GM23338 (cell line): ENCODE results near the gene ZNF565. TPM values are rescaled to one million over a fixed set of nuclear protein-coding genes. Genes with fewer than 3 reads are reported as not detected.

Source experiments
- ATAC-seq: fragments of 200-7000 bp; cut with Tn5 transposase; 3 replicates; pipeline ENCODE4 v1.9.1; 2020
- DNase-seq: peaks from one replicate; pipeline ENCODE4 v3.0.0-alpha.2; 2015; ENCODE audit warnings: low spot score
- H2AFZ ChIP-seq: fragments of 200-600 bp; sonication (generic); 2 replicates; pipeline ENCODE4 v1.8.0; 2016; ENCODE audit warnings: antibody characterized with exemption, mild to moderate bottlenecking, moderate library complexity
- H3F3A ChIP-seq: fragments of 200-600 bp; sonication (generic); replicated peaks from 2 replicates; pipeline ENCODE4 v1.8.0; 2017; ENCODE audit warnings: antibody characterized with exemption, mixed run types, low read depth
- H3K27ac ChIP-seq: fragments of 200-600 bp; sonication (generic); 2 replicates; pipeline ENCODE4 v1.6.1; 2016; ENCODE audit warnings: low read depth
- H3K27me3 ChIP-seq: fragments of 200-600 bp; sonication (generic); 2 replicates; pipeline ENCODE4 v1.8.0; 2016; ENCODE audit warnings: mild to moderate bottlenecking, mixed run types, moderate library complexity; ENCODE audit not compliant: insufficient read depth
- H3K36me3 ChIP-seq: fragments of 200-600 bp; sonication (generic); 2 replicates; pipeline ENCODE4 v1.8.0; 2016; ENCODE audit warnings: mild to moderate bottlenecking; ENCODE audit not compliant: insufficient read depth
- H3K4me1 ChIP-seq: fragments of 200-600 bp; sonication (generic); 2 replicates; pipeline ENCODE4 v1.8.0; 2016; ENCODE audit warnings: mild to moderate bottlenecking, moderate library complexity; ENCODE audit not compliant: insufficient read depth
- H3K4me2 ChIP-seq: fragments of 200-600 bp; sonication (generic); 2 replicates; pipeline ENCODE4 v1.7.1; 2017; ENCODE audit warnings: mixed run types
- H3K4me3 ChIP-seq: fragments of 200-600 bp; sonication (generic); 2 replicates; pipeline ENCODE4 v1.6.1; 2016; ENCODE audit warnings: mixed run types
- H3K79me2 ChIP-seq: fragments of 200-600 bp; sonication (generic); replicated peaks from 2 replicates; pipeline ENCODE4 v1.8.0; 2017; ENCODE audit warnings: mild to moderate bottlenecking; ENCODE audit not compliant: insufficient read depth
- H3K9me2 ChIP-seq: fragments of 200-600 bp; sonication (generic); 2 replicates; pipeline ENCODE4 v1.8.0; 2017; ENCODE audit not compliant: insufficient read depth
- H4K20me1 ChIP-seq: fragments of 200-600 bp; sonication (generic); replicated peaks from 2 replicates; pipeline ENCODE4 v1.8.0; 2017; ENCODE audit warnings: mild to moderate bottlenecking; ENCODE audit not compliant: insufficient read depth
- H3K27ac Mint-ChIP-seq: 2 replicates; pipeline ENCODE4 v1.8.0; 2020; ENCODE audit warnings: inconsistent platforms, mild to moderate bottlenecking, moderate library complexity, mixed read lengths
- H3K27me3 Mint-ChIP-seq: 3 replicates; pipeline ENCODE4 v1.8.0; 2022; ENCODE audit warnings: low read depth, mild to moderate bottlenecking, moderate library complexity, mixed read lengths, inconsistent platforms; ENCODE audit not compliant: insufficient read depth, poor library complexity
- H3K36me3 Mint-ChIP-seq: 3 replicates; pipeline ENCODE4 v1.8.0; 2021; ENCODE audit warnings: low read depth, mild to moderate bottlenecking, inconsistent platforms, moderate library complexity, mixed read lengths
- H3K4me1 Mint-ChIP-seq: 3 replicates; pipeline ENCODE4 v1.8.0; 2020; ENCODE audit warnings: mild to moderate bottlenecking, inconsistent platforms, mixed read lengths
- H3K4me3 Mint-ChIP-seq: 3 replicates; pipeline ENCODE4 v1.8.0; 2021; ENCODE audit warnings: moderate library complexity, mild to moderate bottlenecking, inconsistent platforms, mixed read lengths
- H3K9me3 Mint-ChIP-seq: 3 replicates; pipeline ENCODE4 v1.8.0; 2020; ENCODE audit warnings: moderate library complexity, mild to moderate bottlenecking, inconsistent platforms, mixed read lengths
- CREB1 ChIP-seq: fragments of 250-450 bp; sonication (Bioruptor Pico); IDR thresholded peaks from 2 replicates; pipeline ENCODE4 v1.5.0; 2020; ENCODE audit warnings: low read depth, mild to moderate bottlenecking, moderate library complexity
- CTCF ChIP-seq, 2 experiments: fragments of 200-600 bp in 1 of 2; sonication (generic) in 1 of 2; conservative IDR thresholded peaks; 2 replicates each; pipeline versions ENCODE4 v1.5.1 to v1.6.1; 2016 to 2017; ENCODE audit warnings: antibody characterized with exemption in 2 of 2, low read depth in 2 of 2, mild to moderate bottlenecking in 2 of 2, moderate library complexity in 1 of 2
- ETS1 ChIP-seq: IDR thresholded peaks from 2 replicates; pipeline ENCODE4 v1.6.1; 2016; ENCODE audit warnings: antibody characterized with exemption
- JUNB ChIP-seq: IDR thresholded peaks from one replicate; pipeline ENCODE4 v1.6.1; 2016; ENCODE audit warnings: antibody characterized with exemption; ENCODE audit not compliant: unreplicated experiment
- POLR2AphosphoS5 ChIP-seq: IDR thresholded peaks from 2 replicates; pipeline ENCODE4 v1.6.1; 2016; ENCODE audit warnings: antibody characterized with exemption, low read depth
- ZNF462 ChIP-seq: fragments of 250-450 bp; sonication (Bioruptor Pico); IDR thresholded peaks from 2 replicates; pipeline ENCODE4 v1.5.0; 2020; ENCODE audit warnings: mild to moderate bottlenecking, moderate library complexity
- polyA plus RNA-seq: library from polyadenylated mRNA; unstranded; fragments of >200 nt; fragmentation: Nextera tagmentation; extraction: Ambion mirVana; gene quantifications from 2 replicates; pipeline ENCODE4 v1.2.1, GENCODE V29; 2016
- total RNA-seq: library from RNA; depleted of rRNA; stranded (reverse); fragments of >200 nt; shearing (Covaris generic); gene quantifications from 2 replicates; pipeline ENCODE4 v1.2.3, GENCODE V29; 2014

The ZNF565 gene
- total and polyA plus RNA-seq, 2 experiments from 2014 or later: 2.4 to 3.2 TPM

DNA sequence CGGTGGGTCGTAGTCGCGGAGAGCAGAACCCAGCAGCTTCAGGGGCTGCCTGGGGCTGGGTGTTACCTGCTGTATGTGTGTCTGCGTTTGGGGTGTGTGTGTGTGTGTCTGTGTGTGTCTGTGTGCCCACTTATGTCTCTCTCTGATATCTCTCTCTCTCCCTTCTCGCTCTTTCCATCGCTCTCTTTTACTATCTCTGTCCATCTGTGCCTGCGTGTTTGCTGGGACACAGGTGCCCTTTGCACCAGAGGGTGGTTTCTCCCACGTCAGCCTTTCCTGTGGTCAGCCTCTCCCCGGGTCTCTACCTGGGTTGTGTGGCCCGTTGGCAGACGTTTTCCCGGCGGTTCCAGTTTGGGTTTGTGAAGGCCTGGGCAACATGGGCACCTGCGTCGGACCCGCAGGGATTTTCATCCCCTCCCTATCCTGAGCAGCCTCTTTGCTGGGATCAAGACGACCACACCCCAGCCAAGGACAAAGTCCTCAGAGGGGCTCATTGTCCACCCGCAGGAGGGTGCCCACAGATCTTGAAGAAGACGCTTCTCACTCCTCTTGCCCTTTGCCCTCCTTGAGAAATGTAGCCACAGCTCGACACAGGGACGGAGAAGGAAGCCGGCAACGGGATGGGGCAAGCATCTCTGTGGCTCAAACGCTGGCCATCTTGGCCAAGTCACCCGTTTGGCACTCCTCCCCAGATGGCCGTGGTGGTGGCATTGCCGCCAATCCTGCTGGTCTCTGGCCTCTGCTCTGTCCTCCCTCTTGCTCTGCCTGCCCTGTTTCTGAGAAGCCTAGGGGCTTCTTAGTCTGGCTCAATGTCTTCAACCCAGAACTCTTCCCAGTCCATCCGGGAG lies 43.8 kb upstream of the ZNF565 start:
- H3K9me2 ChIP-seq: no peaks in the 10 kb centered on the region
- no peaks in the 10 kb centered on the region for H4K20me1 ChIP-seq
- TF ChIP-seq CREB1 (no peak), JUNB (no peak), ETS1 (no peak)
- no peak overlapping the region for H3K4me3 Mint-ChIP-seq
- peaks cover 36% of the 10 kb centered on the region for H3K9me3 Mint-ChIP-seq
- no peak overlapping the region for H3K27ac ChIP-seq
- no peak overlapping the region for H2AFZ ChIP-seq
- no peaks in the 10 kb centered on the region for H3K36me3 ChIP-seq
- H3K79me2 ChIP-seq: no peaks in the 10 kb centered on the region
- H3K27me3 ChIP-seq: no peaks in the 10 kb centered on the region
- H3K4me2 ChIP-seq: peak overlapping the region; percentile 73
- H3F3A ChIP-seq: no peaks in the 10 kb centered on the region
- H3K4me1 Mint-ChIP-seq: no peaks in the 10 kb centered on the region
- no peaks in the 10 kb centered on the region for H3K4me1 ChIP-seq
- peak overlapping the region; percentile 64 for H3K4me3 ChIP-seq
- peaks cover 2% of the 10 kb centered on the region for H3K27me3 Mint-ChIP-seq
- DNase-seq: no peak
- H3K36me3 Mint-ChIP-seq: peaks cover 15% of the 10 kb centered on the region
- ATAC-seq: no peak
- no peak overlapping the region for H3K27ac Mint-ChIP-seq

- Histone ChIP-seq H3K27me3 (no peaks in the 10 kb centered on the region), H3F3A (no peaks in the 10 kb centered on the region), H3K36me3 (no peaks in the 10 kb centered on the region), H3K27ac (no peak overlapping the region), H3K79me2 (no peaks in the 10 kb centered on the region), H2AFZ (0 out of 2 replicates have a peak overlapping the region, but pooled peaks have one; percentile 28), H4K20me1 (no peaks in the 10 kb centered on the region), H3K4me3 (peak overlapping the region; percentile 64), H3K4me2 (peak overlapping the region; percentile 73), H3K9me2 (no peaks in the 10 kb centered on the region), H3K4me1 (no peaks in the 10 kb centered on the region)
- TF ChIP-seq POLR2AphosphoS5 (peak; percentile 51), CREB1 (no peak), CTCF (conservative IDR thresholded peaks at IDR 0.05; ENCODE audit: low read depth in 2 of 2) (no peak)
- no peak overlapping the region for H3K4me3 Mint-ChIP-seq
- H3K4me1 Mint-ChIP-seq: no peaks in the 10 kb centered on the region
- peaks cover 2% of the 10 kb centered on the region for H3K27me3 Mint-ChIP-seq
- peaks cover 37% of the 10 kb centered on the region for H3K9me3 Mint-ChIP-seq
- DNase-seq: peak; percentile 81
- ATAC-seq: no peak
- peaks cover 15% of the 10 kb centered on the region for H3K36me3 Mint-ChIP-seq
- no peak overlapping the region for H3K27ac Mint-ChIP-seq
These were observed 43.0 kb upstream of the ZNF565 start for GRCh38 chr19:36257520-36257876.

DNA sequence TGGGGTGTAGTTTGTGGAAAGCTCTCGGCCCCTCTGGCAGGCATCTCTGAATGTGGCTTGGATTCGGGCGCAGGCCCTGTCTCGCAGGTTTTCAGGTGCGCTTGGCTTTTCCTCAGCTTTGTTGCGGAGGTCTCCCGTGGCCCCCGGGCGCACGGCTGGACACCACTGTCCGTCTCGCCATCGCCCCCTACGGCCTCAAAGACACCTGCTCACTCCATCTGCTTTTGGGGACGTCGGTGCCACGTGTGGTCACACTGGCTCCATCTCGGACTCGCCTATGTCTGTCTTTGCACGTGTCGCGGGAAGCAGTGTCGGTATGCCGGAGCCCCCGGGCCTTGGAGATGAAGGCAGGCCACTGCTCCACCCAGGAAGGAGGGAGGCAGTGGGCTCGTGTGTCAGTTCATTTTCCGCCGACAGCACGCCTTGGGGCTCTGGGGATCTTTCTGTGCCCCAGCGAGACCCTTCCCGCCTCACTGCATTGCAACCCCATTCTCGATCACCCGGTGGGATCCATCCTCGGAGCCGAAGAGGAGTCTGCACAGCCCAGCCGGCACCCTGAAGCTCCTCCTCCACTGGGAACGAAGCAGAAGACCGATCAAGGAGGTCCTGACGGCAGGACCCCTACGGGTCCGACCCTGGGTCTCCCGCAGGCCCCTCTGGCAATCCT lies 42.5 kb upstream of the ZNF565 start:
- ATAC-seq: no peak
- H3K27me3 ChIP-seq: no peaks in the 10 kb centered on the region
- Mint-ChIP-seq H3K4me3 (no peak overlapping the region), H3K27ac (no peak overlapping the region), H3K9me3 (peaks cover 39% of the 10 kb centered on the region), H3K36me3 (peaks cover 15% of the 10 kb centered on the region), H3K4me1 (no peaks in the 10 kb centered on the region), H3K27me3 (peaks cover 2% of the 10 kb centered on the region)
- no peaks in the 10 kb centered on the region for H3F3A ChIP-seq
- H3K4me1 ChIP-seq: no peaks in the 10 kb centered on the region
- H4K20me1 ChIP-seq: no peaks in the 10 kb centered on the region
- peak overlapping the region; percentile 64 for H3K4me3 ChIP-seq
- peak; percentile 52 for DNase-seq
- no peaks in the 10 kb centered on the region for H3K9me2 ChIP-seq
- H3K36me3 ChIP-seq: no peaks in the 10 kb centered on the region
- H2AFZ ChIP-seq: 0 out of 2 replicates have a peak overlapping the region, but pooled peaks have one; percentile 28
- no peak overlapping the region for H3K27ac ChIP-seq
- no peaks in the 10 kb centered on the region for H3K79me2 ChIP-seq
- peak overlapping the region; percentile 73 for H3K4me2 ChIP-seq
- TF ChIP-seq ZNF462 (CRISPR knock-in tag): no peak
